NOMO-1 treated with dmso at 0.1 percent for 144 hours (cell line): ENCODE measurements around the gene LPIN3.
A peak's percentile ranks its signal among the peaks of the same experiment; 100 is the strongest.

Source experiments
- DNase-seq: peaks from one replicate; lab custom pipeline; 2025; ENCODE audit not compliant: unreplicated experiment; lab: John Stamatoyannopoulos, UW

Gene LPIN3

DNA sequence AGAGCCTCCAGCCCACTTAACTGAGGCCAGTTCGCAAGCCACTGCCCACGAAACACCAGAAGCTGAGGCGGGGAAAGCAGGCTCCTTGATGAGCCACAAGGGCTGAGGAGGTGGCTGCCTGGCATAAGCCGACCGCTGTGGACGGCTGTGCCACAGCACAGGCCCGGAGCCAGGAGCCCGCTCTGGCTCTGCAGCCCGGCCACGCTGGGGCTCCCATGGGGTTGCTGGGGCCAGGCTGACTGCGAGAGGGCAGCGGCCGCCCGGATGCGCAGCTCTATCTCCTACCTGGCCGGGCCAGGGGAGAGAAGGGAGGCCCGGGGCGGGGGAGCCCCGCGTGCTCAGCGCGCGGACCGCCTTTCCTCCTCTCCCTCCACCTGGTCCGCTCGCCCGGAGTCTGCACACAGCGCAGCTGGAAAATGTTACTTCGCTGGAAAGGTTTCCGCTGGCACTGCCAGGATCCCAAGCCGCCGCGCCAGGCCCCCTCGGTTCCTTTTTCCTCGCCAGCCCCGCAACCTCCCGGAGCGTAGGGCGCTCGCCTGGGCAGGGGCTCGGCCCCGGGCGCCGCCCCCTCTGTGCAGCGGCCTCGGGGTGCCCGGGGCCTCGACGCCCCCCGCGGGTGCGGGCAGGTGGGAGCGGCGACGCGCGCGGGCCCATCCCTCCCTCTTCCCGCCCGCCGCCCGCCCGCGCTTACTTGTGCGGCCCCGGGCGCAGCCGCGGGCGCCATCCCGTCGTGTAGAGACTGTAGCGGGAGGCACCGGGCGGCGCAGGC is 25.3 kb downstream of the LPIN3 start:
- no peak for DNase-seq

DNA sequence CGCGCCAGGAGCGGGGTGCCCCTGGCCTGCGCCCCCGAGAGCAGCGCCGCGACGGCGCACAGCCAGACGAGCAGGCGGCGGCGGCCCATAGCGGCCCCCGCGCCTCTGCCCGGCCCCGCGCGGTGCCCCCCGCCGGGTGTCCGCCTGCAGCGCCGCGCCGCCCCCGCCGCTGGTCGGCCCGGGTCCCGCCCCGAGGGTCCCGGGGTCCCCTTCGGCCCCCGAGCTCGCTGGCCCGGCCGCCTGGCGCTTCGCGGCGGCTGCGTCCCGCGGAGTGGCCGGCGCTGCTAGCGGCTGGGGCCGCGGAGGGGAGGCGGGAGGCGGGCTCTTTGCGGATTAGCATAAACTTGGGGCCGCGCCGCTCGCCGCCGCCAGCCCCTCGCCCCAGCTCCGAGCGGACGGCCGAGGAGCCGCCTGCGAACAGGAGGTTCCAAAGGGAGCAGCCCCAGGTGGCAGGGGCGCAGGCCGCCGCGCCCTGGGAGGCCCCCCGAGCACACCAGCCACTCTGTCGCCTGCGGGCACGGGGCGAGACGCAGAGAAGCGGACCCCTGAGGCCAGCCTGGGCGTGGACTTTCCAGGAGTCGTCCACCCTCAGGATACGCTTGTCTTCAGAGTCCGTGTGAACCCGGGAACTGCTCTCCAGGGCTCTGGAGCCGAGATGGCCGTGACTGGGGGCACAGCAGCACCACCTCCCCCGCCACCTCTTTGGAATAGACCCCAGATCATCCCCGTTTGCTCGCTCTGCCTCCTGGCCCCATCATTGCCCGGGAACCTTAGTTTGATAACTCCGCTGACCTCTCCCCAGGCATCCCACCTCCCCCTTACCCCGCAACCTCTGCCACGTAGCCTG is 26.1 kb downstream of the LPIN3 start, which contains the start of gene EMILIN3:
Gene EMILIN3 (minus strand): TSS at position 273 of the 847 bp plus-strand sequence. CDS start 184 bp downstream, at position 89.
- no peak for DNase-seq

DNA sequence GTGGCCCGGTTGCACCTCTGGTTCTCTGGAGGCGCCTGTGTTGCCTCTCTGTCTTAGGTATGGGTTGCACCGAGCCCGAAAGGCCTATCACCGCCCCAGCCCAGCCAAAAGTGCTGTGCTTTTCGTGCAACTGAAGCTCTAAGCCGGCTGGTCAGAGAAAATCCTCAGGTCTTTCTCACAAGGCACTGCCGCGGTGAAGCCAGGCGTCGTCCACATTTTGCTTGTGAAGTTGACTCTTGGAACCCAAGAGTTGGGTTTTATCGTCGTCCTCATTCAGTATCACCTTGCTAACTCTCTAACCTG is 26.7 kb downstream of the LPIN3 start:
- DNase-seq: no peak

DNA sequence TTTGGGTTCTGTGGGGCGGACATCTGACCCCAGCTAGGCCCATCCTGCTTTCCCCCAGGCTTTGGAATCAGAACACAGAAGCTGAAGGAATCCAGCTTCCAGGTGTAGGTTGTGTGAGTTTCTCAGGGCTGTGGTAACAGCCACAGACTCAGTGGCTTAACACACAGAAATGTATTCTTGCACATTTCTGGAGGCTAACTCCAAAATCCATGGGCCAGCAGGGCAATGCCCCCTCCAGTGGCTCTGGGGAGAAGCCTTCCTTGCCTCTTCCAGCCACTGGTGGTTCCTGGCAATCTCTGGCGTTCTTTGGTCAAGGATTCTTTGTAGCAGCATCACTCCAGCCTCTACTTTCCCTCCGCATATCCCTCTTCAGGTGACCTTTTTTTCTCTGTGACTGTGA is 27.3 kb downstream of the LPIN3 start:
- DNase-seq: no peak

DNA sequence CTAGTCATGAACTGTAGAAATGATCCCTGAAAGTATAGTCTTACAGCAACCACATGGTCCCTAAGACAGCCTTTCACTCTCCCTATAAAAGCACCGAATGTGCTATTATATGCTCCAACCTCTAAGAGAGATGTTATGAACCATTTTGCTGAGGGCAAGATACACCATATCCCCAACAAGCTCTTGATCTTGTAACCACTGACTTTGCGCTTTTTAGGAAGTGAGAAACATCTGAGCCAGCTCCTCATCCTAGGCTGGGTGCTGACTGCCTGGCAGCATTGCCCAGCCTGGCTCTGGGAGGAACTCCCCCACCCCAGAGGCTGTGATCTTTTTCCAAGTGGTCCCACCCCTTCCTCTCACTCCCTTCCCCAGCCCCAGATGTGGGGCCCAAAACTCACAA is 29.1 kb downstream of the LPIN3 start:
- DNase-seq: no peak

DNA sequence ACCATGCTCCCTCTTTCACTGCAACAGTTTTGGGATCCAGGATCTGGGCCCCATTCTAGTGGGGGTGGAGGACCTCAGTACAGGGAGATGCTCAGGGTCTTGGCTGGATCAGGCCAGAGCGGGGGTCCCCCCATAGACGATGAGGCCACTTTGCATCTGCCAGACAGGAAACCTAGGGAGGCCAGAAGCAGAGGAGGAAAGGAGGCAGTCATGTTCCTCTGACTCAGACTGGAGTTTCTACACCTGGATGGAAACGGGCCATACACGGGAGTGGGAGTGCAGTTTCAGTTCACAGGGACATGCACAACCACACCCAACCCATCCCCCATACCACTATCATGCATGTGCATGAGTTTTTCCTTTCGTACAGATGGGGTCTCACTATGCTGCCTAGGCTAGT is 29.6 kb downstream of the LPIN3 start:
- DNase-seq: no peak

DNA sequence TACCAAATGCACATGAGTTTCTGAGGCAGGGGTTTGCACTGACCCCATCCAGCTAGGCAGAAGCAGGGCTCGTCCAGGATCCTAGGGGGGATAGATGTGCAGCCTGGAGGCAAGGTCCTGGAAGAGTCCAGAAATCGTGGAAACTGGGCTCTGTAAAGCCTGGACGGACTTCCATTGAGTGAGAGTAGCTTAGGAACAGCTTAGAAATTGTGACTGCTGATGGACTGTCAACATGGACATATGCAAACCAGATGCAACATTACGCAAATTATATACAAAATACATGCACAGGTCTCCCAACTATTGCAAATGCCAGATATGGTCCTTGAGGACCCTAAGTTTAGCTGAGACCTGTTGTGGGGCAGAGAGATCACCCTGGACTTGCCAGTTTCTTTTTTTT is 30.8 kb downstream of the LPIN3 start:
- no peak for DNase-seq

DNA sequence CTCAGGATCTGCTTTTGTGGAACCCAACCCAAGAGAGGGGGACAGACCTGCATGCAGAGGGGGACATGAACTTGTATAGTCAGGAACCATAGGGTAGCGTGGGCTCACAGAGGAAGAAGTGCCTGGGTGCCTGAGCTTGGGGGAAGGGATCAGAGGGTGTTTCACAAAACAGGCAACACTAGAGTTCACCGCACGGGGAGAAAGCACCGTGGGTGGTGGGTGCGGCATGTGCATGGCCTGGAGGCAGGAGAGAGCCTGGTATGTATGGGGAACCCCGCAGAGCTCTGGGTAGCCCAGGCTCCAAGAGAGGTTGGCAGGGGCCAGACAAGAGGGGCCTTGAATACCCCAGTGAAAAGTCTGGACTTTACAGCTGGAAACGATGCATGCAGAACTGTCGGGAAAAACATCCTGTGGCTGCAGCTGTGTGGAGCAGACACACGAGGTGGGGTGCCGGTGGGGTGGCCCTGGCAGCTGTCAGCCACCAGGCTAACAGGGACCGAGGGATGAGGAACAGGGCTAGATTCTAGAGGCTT is 32.7 kb downstream of the LPIN3 start:
- no peak for DNase-seq

DNA sequence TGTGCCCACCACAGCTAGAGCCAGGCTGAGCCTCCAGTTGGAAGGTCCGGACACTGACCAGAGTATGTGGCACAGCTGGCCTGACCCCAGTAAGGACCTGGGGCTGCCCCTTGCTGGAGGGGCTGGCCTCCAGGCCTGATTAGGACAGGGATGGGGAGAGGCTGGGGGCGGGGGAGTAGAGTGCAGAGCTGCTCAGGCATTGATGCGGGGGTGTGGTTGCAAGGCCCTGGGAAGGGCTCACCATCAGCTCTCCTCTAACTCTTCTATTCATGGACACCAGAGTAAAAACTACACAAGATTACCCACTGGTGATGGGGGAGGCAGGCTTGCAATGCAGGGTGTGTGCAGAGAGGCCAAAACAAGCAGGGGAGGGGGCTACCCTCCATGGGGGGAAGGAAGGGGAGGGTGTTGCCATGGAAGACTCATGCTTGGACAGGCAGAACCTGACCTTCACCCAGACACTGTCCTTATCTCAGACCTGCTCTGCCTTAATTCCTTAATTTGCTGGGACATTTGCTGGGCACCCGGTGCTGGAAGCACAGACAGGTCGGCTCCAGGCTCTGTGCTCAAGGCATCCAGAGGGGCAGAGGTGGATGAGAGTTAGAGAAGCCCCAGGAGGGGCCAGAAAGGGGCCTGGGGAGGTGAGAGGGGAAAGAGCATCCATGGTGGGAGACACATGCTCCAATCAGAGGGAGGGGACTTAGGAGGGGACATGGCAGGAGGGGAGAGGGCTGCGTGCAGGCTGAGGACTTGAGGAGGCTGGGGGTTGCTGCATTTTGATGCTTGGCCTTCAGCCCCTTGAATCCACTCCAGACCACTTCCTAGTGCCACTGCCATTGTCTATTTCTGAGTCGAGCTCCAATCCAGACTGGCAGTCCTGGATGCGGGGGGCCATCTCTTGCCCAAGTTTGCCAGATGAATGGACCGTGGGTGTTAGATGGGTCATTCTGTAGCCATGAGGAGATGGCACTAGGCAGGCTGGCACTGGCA is 33.6 kb downstream of the LPIN3 start:
- no peak for DNase-seq

DNA sequence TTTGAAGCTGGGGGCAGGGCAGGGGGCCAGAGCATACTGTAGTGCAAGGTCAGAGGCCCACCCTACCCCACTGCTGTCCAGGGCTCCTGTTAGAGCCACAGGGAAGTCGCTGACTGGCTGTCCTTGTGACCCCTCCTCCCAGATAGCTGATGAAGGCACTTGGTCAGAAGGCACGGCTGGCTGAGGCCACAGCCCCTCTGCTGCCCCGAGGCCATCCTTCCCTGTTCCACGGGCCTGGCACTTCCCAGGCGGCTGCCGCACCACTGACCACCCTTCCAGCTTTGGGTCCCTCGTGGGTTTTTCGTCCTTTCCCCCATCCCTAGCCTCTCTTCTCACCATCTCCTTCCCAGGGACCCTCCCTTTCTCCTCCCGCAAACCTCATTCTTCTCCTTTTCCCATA is 35.2 kb downstream of the LPIN3 start:
- no peak for DNase-seq

DNA sequence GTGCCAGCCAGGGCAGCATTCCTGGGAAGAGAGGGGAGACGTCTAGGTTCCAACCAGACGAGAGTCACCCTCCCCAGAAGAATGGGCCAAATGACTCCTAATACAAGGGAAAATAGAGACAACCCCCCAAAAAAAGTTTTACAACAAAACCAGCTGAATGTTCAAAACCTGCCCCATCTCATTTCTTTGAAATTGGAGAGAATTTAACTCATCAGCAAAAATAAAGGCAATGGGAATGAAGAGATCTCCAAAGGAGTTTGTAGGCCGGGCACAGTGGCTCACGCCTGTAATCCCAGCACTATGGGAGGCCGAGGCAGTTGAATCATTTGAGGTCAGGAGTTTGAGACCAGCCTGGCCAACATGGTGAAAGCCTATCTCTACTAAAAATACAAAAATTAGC is 35.7 kb downstream of the LPIN3 start:
- DNase-seq: no peak

DNA sequence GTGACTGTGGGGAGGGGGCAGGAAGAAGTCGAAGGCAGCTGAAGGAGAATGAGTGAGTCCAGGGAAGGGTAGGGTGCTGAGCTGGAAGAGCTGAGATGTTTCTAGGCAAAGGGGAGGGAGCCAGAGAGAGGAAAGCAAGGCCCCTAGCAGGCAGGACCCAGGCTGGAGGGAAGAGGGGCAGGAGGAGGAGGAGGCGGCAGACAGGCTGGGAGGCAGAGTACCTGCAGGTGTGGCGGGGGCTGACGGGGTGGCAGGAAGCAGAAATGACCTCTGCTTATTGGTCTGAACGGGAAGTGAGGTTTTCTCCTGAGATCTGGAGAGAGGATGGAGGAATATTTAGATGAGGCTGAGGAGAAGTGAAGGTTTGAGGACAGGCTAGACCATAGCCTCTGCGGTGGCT is 36.7 kb downstream of the LPIN3 start:
- DNase-seq: no peak

DNA sequence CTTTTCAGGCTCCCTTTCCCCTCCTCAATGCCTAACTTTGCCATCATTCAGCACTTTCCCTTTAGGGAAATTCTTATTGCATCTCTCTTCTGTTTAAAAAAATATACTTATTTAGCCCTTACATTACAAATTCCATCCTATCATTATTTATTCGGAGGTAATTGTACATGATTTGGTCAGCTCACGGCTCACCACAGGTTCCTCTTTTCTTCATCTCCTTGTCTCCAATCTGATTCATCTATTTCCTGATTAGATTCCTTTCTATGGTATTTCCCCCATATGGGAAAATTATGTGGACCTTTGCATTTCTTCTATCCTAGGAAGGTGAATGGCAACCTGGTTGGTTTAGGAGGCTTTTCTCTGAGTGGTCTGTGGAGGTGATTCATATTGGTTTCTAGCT is 38.9 kb downstream of the LPIN3 start:
- peak; percentile 15 for DNase-seq

DNA sequence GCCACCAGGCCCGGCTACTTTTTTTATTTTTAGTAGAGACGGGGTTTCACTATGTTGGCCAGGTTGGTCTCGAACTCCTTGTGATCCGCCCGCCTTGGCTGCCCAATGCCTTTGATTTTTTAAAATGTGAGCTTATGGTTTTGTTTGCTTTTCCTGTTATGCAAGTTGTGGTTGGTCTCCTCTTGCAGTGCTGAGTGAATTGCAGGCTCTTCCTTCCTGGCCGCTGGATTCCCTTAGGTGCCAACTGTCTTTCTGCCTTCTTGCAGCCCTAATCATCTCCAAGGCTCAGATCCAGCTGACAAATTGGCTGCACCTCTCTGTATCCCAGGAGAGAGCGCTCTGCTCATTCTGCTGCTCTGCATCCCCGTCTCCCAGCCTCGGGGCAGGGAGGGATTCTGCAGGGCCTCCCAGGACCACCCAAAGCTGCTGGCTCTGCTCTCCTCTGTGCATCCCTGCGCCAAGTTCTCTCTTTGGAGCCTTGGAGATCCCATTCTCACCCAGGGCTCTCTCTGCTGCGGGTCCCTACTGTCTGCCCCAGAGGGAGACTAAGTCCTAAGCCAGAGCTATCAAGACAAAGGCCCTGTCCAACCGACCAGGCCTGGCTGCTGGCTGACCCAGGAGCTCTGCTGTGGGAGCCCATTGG is 40.1 kb downstream of the LPIN3 start:
- peak; percentile 17 for DNase-seq

DNA sequence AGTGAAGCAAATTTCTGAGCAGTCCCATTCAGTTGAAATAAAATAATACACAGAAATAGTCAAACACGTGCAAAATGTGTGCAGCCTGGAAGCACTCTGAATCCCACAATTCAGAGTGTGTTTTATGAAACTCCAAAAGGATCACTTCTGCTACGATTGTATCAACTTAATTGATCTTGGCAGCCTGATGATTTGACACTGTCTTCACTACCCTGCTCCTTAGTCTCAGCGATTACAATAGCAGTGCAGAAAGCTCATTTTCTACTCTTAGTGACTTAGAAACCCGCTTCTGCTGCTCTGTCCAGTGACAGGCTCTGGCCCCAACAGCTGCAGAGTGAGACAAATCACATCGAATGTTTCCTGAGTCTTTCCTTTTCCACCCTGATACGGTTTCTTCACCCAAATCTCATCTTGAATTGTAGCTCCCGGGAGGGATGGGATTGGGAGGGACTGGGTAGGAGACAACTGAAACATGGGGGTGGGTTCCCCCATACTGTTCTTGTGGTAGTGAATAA is 42.2 kb downstream of the LPIN3 start:
- no peak for DNase-seq

DNA sequence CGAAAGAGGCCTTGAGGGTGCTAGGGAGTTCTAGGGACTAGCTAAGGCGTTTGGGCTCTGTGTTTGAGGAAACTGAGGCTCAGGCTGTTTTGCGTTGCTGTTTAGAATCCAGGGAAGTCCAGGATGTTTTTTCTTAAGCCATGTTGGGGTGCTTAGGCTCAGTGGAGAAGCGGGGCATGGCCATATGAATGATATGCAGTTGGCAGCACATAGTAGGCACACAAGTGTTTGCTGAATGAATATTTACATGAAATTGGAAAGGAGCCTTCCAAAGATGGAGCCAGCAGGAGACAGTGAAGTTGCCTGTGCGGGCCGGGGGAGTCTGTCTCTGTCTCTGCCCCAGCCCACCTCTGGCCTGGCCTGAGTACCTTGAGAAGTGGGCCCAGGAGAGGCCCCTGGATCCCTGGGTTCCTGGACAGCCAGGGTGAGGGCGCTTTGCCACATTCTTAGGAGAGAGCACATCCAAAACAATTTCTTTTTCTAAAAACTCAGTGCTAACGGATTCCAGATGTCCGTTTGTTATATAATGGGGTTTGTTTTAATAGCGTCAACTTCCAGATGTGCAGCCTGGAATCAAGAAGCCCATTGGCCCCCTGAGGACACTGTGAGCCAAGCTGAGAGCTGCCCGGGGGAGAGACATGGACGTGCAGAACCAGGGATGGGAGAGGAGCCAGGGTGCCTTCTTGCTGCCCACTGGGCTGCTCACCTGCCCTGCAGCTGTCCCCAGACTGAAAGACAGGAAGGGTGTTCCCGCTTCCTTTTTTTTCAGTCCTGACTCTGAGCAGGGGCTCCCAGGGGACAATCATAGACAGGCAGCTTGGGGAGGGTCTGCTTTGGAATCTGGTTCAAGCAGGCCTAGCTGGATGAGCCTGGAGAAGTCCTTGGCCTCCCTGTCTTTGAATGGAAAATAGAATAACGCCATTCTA is 46.1 kb downstream of the LPIN3 start:
- no peak for DNase-seq

DNA sequence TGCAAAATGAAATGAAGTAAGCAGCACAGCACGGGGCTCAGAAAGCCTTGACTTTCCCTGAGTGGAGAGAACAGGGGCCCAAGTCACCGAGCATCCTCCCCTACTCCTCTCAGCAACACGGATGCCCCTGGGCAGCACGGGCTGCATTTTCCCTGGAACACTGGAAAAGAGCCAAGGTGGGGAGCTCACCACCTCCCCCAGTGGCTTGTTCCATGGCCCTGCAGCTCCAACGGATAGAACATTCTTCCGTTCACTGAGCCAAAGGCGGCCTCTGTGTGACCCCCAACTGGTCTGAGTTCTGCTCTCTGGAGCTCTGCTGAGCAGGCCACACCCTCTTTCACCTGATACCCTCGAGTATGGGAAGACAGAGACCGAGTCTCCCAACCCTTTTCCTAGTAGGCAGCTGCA is 46.8 kb downstream of the LPIN3 start:
- DNase-seq: no peak

DNA sequence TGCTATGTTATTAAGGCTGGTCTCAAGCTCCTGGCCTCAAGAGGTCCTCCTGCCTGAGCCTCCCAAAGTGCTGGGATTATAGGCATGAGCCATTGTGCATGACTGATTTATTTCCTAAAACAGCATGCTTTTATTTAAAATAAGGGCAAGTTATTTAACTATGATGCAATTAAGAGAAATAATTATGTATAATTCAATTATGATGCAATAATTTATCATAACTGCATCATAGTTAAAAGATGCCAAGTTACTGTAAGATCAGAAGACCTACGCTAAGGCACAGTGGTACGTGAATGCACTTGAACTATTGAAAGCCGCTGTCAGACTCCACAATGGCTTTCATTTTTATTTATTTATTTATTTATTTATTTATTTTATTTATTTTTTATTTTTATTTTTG is 50.3 kb downstream of the LPIN3 start:
- DNase-seq: no peak

DNA sequence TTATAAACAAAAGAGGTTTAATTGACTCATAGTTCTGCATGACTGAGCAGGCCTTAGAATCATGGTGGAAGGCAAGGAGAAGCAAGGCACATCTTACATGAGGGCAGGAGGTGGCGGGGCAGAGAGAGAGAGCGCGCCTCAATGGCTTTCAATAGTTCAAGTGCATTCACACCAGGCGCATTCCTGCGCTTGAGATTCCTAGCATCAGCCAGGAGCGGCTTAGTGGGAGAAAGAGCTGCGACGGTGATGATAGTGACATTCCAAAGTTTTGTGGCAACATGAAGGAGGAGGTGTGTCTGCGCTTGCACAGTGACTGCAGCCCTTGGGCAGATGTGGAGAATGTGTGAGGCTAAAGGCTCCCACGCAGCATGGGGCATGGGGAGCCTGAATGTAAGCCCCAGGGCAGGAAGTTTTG is 51.0 kb downstream of the LPIN3 start:
- DNase-seq: no peak
